KMS-11 (cell line): ENCODE measurements around the gene ETFB.

Experiments
- H2AFZ ChIP-seq: fragments of 200-600 bp; sonication (generic); 2 replicates; pipeline ENCODE4 v1.6.1; 2016; ENCODE audit warnings: antibody characterized with exemption, mixed run types, low read depth
- H3K27ac ChIP-seq: fragments of 200-600 bp; sonication (generic); 2 replicates; pipeline ENCODE4 v1.6.1; 2016; ENCODE audit warnings: mild to moderate bottlenecking, mixed run types
- H3K27me3 ChIP-seq: fragments of 200-600 bp; sonication (generic); 2 replicates; pipeline ENCODE4 v1.6.1; 2017; ENCODE audit warnings: mild to moderate bottlenecking, low read depth, mixed run types, moderate library complexity; ENCODE audit not compliant: insufficient read depth
- H3K36me3 ChIP-seq: fragments of 200-600 bp; sonication (generic); 2 replicates; pipeline ENCODE4 v1.6.1; 2017; ENCODE audit warnings: mild to moderate bottlenecking, mixed run types; ENCODE audit not compliant: insufficient read depth
- H3K4me1 ChIP-seq: fragments of 200-600 bp; sonication (generic); 2 replicates; pipeline ENCODE4 v1.6.1; 2016; ENCODE audit warnings: mild to moderate bottlenecking, low read depth, mixed run types; ENCODE audit not compliant: poor library complexity, severe bottlenecking
- H3K4me2 ChIP-seq: fragments of 200-600 bp; sonication (generic); 2 replicates; pipeline ENCODE4 v1.7.0; 2016; ENCODE audit warnings: mild to moderate bottlenecking, mixed run types
- H3K4me3 ChIP-seq: fragments of 200-600 bp; sonication (generic); IDR thresholded peaks from 2 replicates; pipeline ENCODE4 v1.6.1; 2017; ENCODE audit warnings: low read depth, low read length, mixed read lengths; ENCODE audit not compliant: insufficient read depth
- H3K79me2 ChIP-seq: fragments of 200-600 bp; sonication (generic); 2 replicates; pipeline ENCODE4 v1.6.1; 2016; ENCODE audit warnings: low read depth, mixed run types; ENCODE audit not compliant: insufficient read depth
- H3K9ac ChIP-seq: fragments of 200-600 bp; sonication (generic); 2 replicates; pipeline ENCODE4 v1.6.1; 2016; ENCODE audit warnings: mild to moderate bottlenecking, mixed run types
- H4K20me1 ChIP-seq: fragments of 200-600 bp; sonication (generic); 2 replicates; pipeline ENCODE4 v1.6.1; 2016; ENCODE audit warnings: mild to moderate bottlenecking, mixed run types; ENCODE audit not compliant: insufficient read depth
- CTCF ChIP-seq: fragments of 200-600 bp; sonication (generic); conservative IDR thresholded peaks from 2 replicates; pipeline ENCODE4 v1.6.1; 2017; ENCODE audit warnings: low read depth, mild to moderate bottlenecking, antibody characterized with exemption, low read length, moderate library complexity, mixed read lengths

Gene ETFB

GRCh38 chr19:51351266-51351990 is 14.8 kb downstream of the ETFB start:
- no peaks in the 10 kb centered on the region for H3K36me3 ChIP-seq
- H3K9ac ChIP-seq, result no peak overlapping the region
- H3K4me1 ChIP-seq, result no peaks in the 10 kb centered on the region
- H3K27ac ChIP-seq, result no peak overlapping the region
- no peak for TF ChIP-seq CTCF
- no peaks in the 10 kb centered on the region for H3K27me3 ChIP-seq
- no peaks in the 10 kb centered on the region for H4K20me1 ChIP-seq
- H2AFZ ChIP-seq, result no peak overlapping the region
- H3K4me3 ChIP-seq, result no peak overlapping the region
- no peaks in the 10 kb centered on the region for H3K79me2 ChIP-seq
- H3K4me2 ChIP-seq, result no peak overlapping the region

GRCh38 chr19:51347209-51347928 is 18.8 kb downstream of the ETFB start:
- no peak overlapping the region for H3K4me2 ChIP-seq
- no peaks in the 10 kb centered on the region for H3K36me3 ChIP-seq
- H3K27ac ChIP-seq, result no peak overlapping the region
- no peak for TF ChIP-seq CTCF
- H3K4me3 ChIP-seq, result no peak overlapping the region
- no peaks in the 10 kb centered on the region for H3K27me3 ChIP-seq
- H2AFZ ChIP-seq, result no peak overlapping the region
- no peaks in the 10 kb centered on the region for H4K20me1 ChIP-seq
- no peaks in the 10 kb centered on the region for H3K4me1 ChIP-seq
- H3K79me2 ChIP-seq, result no peaks in the 10 kb centered on the region
- H3K9ac ChIP-seq, result no peak overlapping the region

GRCh38 chr19:51346742-51347141 is 19.4 kb downstream of the ETFB start:
- TF ChIP-seq CTCF, result no peak
- Histone ChIP-seq H3K4me1 (no peaks in the 10 kb centered on the region), H2AFZ (no peak overlapping the region), H3K36me3 (no peaks in the 10 kb centered on the region), H3K27me3 (no peaks in the 10 kb centered on the region), H3K4me3 (no peak overlapping the region), H4K20me1 (no peaks in the 10 kb centered on the region), H3K27ac (no peak overlapping the region), H3K4me2 (no peak overlapping the region), H3K79me2 (no peaks in the 10 kb centered on the region), H3K9ac (no peak overlapping the region)

GRCh38 chr19:51345076-51345620 is 21.0 kb downstream of the ETFB start:
- H3K27me3 ChIP-seq, result no peaks in the 10 kb centered on the region
- no peaks in the 10 kb centered on the region for H3K36me3 ChIP-seq
- no peak overlapping the region for H3K9ac ChIP-seq
- H3K4me2 ChIP-seq, result no peak overlapping the region
- no peaks in the 10 kb centered on the region for H3K79me2 ChIP-seq
- H3K4me1 ChIP-seq, result no peaks in the 10 kb centered on the region
- no peak overlapping the region for H3K27ac ChIP-seq
- H2AFZ ChIP-seq, result no peak overlapping the region
- TF ChIP-seq CTCF, result no peak
- H3K4me3 ChIP-seq, result no peak overlapping the region
- H4K20me1 ChIP-seq, result no peaks in the 10 kb centered on the region
